ENCODE results near the gene MACF1. TPM values are rescaled to one million over a fixed set of nuclear protein-coding genes. Genes with fewer than 3 reads are reported as not detected.
A peak's percentile ranks its signal among the peaks of the same experiment; 100 is the strongest.
"Not testable (repeated sequence)": the region's sequence is repeated elsewhere in the genome, so short reads cannot be mapped to it uniquely, and the experiment has no call there.

MACF1 gene
- total RNA-seq, 1 experiment from 2014 or later, result 211 TPM

DNA sequence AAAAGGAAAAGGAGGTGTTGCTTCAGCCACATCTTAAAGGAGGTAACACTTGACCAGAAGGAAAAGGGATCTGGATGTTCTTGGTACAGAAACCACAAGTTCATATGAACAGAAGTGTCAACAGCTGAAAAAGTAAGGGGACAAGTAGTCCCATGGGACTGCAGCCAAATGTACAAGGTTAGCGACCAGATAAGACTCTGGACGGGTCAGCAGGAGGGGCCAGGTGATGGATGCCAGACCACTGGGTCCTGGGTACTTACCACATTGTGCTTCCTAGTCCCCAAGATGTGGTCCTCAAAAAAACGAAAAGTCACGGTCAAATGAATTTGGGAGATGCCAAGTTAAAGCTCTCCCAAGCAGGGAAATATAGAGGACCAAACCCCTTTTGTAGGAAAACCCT is 270.3 kb downstream of the MACF1 start:
- H3K9me3 ChIP-seq (replicated peaks), result no peaks in the 10 kb centered on the region
- DNase-seq (ENCODE audit: low read depth in 1 of 2, low spot score in 2 of 2), result no peak
- no peaks in the 10 kb centered on the region for H3K4me1 ChIP-seq (replicated peaks)
- no peak overlapping the region for H3K27ac ChIP-seq
- H3K4me3 ChIP-seq, result no peak overlapping the region
- H3K27me3 ChIP-seq (replicated peaks), result no peaks in the 10 kb centered on the region
- peaks cover 90% of the 10 kb centered on the region for H3K36me3 ChIP-seq

DNA sequence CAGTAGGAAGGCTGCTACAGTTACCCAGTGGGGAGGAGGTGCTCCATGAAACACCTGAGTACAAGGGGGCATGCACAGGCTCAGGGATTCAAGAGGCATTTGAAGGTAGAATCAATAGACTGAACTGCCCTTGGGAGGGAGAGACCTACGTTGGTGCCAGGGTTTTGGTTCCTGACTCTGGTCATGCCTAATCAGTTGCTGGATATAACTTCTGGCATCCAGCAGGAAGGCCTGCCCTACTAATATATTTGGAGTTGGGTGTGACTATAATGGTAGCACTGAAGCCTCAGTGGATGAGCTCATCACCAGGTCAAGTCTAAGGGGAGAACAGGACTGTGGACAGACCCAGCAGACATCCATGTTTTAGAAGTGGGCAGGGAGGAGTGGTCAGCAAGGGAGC is 271.1 kb downstream of the MACF1 start:
- not testable (repeated sequence) for H3K4me3 ChIP-seq; H3K9me3 ChIP-seq (replicated peaks); H3K27me3 ChIP-seq (replicated peaks); H3K27ac ChIP-seq; H3K4me1 ChIP-seq (replicated peaks); DNase-seq (ENCODE audit: low read depth in 1 of 2, low spot score in 2 of 2)
- peaks cover 88% of the 10 kb centered on the region for H3K36me3 ChIP-seq

DNA sequence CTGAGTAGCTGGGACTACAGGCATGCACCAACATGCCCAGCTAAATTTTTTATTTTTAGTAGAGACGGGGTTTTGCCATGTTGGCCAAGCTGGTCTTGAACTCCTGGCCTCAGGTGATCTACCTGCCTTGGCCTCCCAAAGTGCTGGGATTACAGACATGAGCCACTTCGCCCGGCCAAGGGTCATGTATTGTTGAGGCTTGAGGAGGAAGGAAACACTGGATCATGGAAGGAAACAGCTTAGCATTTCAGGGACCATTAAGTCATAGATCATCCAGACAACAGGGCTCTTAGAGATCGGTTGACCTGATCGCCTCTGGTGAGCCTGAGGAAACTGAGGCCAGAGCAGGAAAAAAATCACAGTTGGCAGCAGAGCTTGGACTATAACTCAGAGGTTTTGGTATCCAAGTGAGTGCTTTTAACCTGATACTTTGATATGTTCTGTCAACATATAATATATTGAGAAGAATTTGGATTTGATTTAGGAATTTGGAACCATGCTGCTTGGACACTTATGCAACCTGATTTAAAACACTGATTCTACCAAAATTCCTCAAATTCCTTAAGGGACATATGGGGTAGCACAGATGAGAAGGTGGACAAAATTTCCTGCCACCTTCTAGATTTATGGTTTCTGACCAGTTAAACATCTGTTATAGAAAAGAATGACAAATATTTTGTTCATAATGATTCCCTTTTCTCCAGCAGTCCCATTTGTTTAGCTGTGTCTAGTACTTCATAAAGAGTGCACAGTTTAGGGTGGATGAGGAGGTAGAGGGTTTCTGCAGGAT is 273.8 kb downstream of the MACF1 start:
- Histone ChIP-seq H3K9me3 (replicated peaks) (no peaks in the 10 kb centered on the region), H3K27ac (no peak overlapping the region), H3K36me3 (peaks cover 82% of the 10 kb centered on the region), H3K4me3 (no peak overlapping the region), H3K27me3 (replicated peaks) (no peaks in the 10 kb centered on the region), H3K4me1 (replicated peaks) (no peaks in the 10 kb centered on the region)
- DNase-seq (ENCODE audit: low read depth in 1 of 2, low spot score in 2 of 2), result no peak

DNA sequence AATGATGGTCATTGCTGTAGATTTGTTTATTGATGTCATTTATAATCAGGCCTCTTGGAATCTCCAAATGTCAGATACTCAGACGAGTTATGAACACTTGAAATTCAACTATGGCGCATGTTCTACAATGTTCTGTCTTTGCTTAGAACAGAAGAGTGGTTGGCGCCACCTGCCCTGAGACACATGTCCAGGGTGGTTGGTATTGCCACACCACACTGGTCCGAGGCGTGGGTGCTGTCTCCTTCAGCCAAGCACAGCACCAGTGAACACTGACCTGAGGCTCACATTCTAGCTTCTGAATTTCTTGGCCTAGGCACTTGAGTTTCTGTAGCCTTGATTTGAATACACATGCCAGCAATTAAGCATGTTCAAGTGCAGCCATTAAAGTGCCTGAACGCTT is 276.8 kb downstream of the MACF1 start:
- Histone ChIP-seq H3K4me3 (no peak overlapping the region), H3K36me3 (peaks cover 83% of the 10 kb centered on the region), H3K27ac (no peak overlapping the region), H3K9me3 (replicated peaks) (no peaks in the 10 kb centered on the region), H3K4me1 (replicated peaks) (no peaks in the 10 kb centered on the region), H3K27me3 (replicated peaks) (no peaks in the 10 kb centered on the region)
- DNase-seq (ENCODE audit: low read depth in 1 of 2, low spot score in 2 of 2), result no peak

DNA sequence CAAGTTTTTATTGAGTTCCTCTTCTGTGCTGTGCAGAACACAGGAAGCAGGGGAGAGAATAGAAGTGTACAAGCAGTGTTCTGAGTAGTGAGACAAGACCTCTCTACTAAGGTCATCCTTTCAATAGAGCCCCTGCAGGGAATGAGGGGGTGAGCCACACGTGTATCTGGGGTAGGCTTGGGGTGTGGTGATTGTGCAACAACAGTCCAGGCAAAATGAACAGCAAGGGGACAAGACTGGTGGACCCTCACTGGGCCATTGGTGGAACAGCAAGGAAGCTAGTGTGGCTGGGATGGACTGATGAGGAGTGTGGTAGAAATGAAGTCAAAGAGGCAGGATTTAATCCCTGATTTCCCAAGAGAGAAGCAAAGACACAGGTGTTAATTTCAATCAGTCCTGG is 278.8 kb downstream of the MACF1 start:
- DNase-seq (ENCODE audit: low read depth in 1 of 2, low spot score in 2 of 2), result no peak
- H3K27ac ChIP-seq, result no peak overlapping the region
- peaks cover 87% of the 10 kb centered on the region for H3K36me3 ChIP-seq
- no peaks in the 10 kb centered on the region for H3K9me3 ChIP-seq (replicated peaks)
- H3K4me1 ChIP-seq (replicated peaks), result no peaks in the 10 kb centered on the region
- H3K4me3 ChIP-seq, result no peak overlapping the region
- H3K27me3 ChIP-seq (replicated peaks), result no peaks in the 10 kb centered on the region

DNA sequence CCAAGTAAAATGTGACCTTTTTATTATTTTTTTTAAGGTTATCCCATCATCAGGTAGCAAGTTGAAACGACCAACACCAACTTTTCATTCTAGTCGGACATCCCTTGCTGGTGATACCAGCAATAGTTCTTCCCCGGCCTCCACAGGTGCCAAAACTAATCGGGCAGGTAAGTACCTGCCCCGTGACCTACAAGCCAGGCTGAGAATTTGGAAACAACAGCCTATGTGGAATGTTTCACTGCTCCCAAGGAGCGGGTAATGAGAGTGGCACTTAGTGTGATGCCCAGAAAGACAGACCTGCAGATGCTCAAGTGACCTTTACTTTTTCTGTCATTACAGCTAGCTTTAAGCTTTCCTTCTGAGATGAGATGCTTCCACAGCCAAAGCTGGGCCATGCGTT is 280.1 kb downstream of the MACF1 start:
- H3K36me3 ChIP-seq, result peaks cover 74% of the 10 kb centered on the region
- no peaks in the 10 kb centered on the region for H3K27me3 ChIP-seq (replicated peaks)
- no peaks in the 10 kb centered on the region for H3K4me1 ChIP-seq (replicated peaks)
- no peak overlapping the region for H3K4me3 ChIP-seq
- no peak overlapping the region for H3K27ac ChIP-seq
- no peak for DNase-seq (ENCODE audit: low read depth in 1 of 2, low spot score in 2 of 2)
- no peaks in the 10 kb centered on the region for H3K9me3 ChIP-seq (replicated peaks)

DNA sequence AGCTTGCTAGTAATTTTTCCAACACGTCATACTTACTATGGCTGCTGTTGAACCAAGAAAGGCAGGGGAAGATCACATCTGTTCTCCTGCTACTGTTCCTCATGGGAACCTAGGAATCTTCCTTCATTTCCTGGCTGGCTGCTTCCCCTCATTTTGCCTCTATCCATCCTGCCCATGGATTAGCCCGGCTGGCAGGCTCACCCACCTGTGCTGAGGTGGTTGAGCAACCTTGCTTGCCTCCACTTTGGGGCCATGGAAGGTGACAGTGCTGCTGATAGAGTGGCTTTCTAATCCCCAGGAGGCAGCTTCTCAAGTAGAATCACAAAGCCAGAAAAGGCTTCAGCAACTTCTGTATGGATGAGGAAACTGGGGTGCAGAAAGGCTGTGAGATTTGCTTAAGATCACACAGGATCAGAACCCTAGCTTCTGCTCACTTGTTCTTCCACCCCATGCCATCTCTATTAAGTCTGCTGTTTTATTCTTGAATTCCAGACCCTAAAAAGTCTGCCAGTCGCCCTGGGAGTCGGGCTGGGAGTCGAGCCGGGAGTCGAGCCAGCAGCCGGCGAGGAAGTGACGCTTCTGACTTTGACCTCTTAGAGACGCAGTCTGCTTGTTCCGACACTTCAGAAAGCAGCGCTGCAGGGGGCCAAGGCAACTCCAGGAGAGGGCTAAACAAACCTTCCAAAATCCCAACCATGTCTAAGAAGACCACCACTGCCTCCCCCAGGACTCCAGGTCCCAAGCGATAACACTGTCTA is 280.7 kb downstream of the MACF1 start:
- DNase-seq (ENCODE audit: low read depth in 1 of 2, low spot score in 2 of 2), result no peak
- no peaks in the 10 kb centered on the region for H3K9me3 ChIP-seq (replicated peaks)
- H3K27me3 ChIP-seq (replicated peaks), result no peaks in the 10 kb centered on the region
- no peaks in the 10 kb centered on the region for H3K4me1 ChIP-seq (replicated peaks)
- peaks cover 67% of the 10 kb centered on the region for H3K36me3 ChIP-seq
- no peak overlapping the region for H3K4me3 ChIP-seq
- H3K27ac ChIP-seq, result no peak overlapping the region

DNA sequence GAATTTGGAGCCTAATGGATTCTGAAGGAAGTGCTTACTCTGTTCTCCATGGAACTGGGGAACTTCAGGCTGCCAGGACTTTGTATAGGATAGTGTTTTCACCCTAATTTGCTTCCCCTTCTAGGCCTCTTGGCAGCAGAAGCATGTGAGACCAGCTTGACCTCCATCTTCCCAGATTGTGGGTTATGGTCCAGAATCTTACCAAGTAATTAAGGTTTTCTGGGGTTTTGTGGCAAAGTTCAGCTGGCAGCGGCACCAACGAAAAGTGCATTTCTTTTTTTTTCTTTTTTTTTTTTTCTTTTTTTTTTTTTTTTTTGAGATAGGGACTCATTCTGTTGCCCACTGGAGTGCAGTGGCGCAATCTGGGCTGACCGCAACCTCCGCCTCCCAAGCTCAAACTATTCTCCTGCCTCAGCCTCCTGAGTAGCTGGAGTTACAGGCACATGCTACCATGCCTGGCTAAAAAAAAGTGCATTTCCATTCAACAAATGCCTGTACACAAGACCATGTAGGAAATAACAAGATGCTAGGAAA is 283.6 kb downstream of the MACF1 start:
- Histone ChIP-seq H3K27me3 (replicated peaks) (peaks cover 11% of the 10 kb centered on the region), H3K4me1 (replicated peaks) (peaks cover 12% of the 10 kb centered on the region), H3K36me3 (peaks cover 47% of the 10 kb centered on the region), H3K4me3 (no peak overlapping the region), H3K9me3 (replicated peaks) (peaks cover 8% of the 10 kb centered on the region), H3K27ac (no peak overlapping the region)
- no peak for DNase-seq (ENCODE audit: low read depth in 1 of 2, low spot score in 2 of 2)

DNA sequence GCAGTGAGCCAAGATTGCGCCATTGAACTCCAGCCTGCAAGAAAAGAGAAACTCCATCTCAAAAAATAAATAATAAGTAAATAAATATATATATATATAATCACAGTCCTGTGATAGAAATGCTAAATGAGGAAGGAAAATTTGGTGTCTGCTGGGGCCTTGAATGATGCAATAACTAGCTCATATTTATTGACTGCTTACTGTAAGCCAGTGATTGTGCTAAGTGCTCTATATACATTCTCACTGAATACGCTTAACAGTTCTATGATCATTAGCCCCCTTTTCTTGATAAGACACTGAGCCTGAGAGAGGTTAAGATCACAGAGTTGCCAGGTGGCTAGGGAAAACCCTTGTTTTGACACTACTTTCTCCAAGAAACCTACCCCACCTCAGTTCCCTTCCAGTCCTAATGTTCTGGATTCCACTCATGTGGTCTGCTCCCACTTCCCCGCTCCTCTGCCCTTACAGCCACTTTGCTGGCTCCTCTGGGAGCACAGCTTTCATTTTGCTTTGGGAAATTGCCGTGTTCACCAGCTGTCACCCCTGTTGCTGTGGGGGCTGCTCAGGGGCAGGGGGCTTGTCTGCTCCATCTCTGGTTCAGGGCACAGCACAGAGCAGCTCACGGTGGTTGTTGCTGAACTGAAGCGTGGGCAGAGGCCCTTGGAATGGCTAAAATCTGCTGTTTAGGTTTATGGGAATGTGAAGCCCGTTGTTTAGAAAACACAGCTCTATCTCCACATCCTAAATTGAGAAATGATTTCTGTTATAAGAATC is 284.5 kb downstream of the MACF1 start:
- H3K27ac ChIP-seq, result no peak overlapping the region
- no peak overlapping the region for H3K4me3 ChIP-seq
- peaks cover 11% of the 10 kb centered on the region for H3K27me3 ChIP-seq (replicated peaks)
- H3K36me3 ChIP-seq, result peaks cover 38% of the 10 kb centered on the region
- DNase-seq (ENCODE audit: low read depth in 1 of 2, low spot score in 2 of 2), result no peak
- peaks cover 8% of the 10 kb centered on the region for H3K9me3 ChIP-seq (replicated peaks)
- peaks cover 12% of the 10 kb centered on the region for H3K4me1 ChIP-seq (replicated peaks)

DNA sequence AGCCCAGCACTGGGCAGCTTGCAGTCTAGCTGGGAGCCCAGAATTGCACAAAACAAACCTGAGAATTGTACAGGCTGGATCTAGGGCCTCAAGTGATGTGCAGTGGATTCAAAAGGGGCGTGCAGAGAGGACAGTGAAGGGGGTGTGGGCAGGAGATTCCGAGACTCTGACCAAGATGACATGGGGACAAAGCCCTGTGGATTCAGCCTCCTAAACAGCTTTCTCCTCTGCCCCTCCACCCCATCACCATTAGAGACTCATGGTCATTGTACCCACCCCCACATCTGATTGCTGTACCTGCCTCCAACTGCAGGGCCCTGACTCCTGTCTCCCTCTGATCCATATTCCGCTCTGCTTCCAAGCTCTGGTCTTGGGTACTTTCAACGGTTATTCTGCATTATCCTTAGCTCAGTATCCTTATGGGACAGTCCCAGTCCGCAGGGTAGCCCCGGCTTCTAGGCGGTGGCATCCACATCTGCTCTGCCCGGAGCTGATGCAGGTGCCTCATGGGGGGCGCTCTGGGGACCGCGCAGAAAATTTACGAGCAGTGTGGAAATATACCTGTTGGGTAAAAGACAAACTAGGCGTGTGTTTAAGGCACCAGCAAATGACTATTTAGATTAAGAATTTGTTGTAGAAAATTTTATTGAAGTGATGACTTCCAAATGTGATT is 285.2 kb downstream of the MACF1 start:
- H3K4me1 ChIP-seq (replicated peaks), result peaks cover 12% of the 10 kb centered on the region
- no peak overlapping the region for H3K27ac ChIP-seq
- H3K9me3 ChIP-seq (replicated peaks), result peaks cover 8% of the 10 kb centered on the region
- DNase-seq (ENCODE audit: low read depth in 1 of 2, low spot score in 2 of 2), result no peak
- peaks cover 33% of the 10 kb centered on the region for H3K36me3 ChIP-seq
- H3K4me3 ChIP-seq, result no peak overlapping the region
- peaks cover 11% of the 10 kb centered on the region for H3K27me3 ChIP-seq (replicated peaks)

DNA sequence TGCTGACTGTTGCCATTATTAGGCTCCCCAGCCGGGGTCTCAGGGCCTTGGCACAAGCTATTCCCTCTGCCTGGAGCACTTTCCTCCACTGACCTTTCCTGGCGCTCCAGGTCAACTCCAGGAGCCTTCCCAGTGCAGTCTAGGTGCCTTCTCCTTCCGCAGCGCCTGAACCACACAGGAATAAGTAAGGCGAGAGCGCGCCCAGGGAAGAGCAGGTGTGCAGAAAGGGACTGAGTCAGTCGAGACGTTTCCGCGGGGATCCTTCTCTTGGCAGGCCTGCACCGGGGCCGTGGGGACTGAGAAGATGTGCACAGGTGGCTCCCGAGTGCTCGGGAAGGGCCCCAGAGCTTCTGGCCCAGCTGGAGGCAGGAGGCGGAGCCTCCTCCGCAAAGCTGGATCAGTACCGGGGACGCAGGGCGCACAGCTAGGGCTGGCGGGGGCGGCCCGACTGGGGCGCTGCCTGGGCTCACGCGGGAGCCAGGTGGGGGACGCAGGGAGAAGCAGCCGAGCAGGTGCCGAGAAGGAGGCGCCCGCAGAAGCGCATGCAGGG is 286.2 kb downstream of the MACF1 start:
- Histone ChIP-seq H3K27ac (no peak overlapping the region), H3K4me1 (replicated peaks) (peaks cover 12% of the 10 kb centered on the region), H3K4me3 (peak overlapping the region; percentile 40), H3K9me3 (replicated peaks) (peaks cover 8% of the 10 kb centered on the region), H3K36me3 (peaks cover 23% of the 10 kb centered on the region), H3K27me3 (replicated peaks) (peaks cover 11% of the 10 kb centered on the region)
- no peak for DNase-seq (ENCODE audit: low read depth in 1 of 2, low spot score in 2 of 2)

DNA sequence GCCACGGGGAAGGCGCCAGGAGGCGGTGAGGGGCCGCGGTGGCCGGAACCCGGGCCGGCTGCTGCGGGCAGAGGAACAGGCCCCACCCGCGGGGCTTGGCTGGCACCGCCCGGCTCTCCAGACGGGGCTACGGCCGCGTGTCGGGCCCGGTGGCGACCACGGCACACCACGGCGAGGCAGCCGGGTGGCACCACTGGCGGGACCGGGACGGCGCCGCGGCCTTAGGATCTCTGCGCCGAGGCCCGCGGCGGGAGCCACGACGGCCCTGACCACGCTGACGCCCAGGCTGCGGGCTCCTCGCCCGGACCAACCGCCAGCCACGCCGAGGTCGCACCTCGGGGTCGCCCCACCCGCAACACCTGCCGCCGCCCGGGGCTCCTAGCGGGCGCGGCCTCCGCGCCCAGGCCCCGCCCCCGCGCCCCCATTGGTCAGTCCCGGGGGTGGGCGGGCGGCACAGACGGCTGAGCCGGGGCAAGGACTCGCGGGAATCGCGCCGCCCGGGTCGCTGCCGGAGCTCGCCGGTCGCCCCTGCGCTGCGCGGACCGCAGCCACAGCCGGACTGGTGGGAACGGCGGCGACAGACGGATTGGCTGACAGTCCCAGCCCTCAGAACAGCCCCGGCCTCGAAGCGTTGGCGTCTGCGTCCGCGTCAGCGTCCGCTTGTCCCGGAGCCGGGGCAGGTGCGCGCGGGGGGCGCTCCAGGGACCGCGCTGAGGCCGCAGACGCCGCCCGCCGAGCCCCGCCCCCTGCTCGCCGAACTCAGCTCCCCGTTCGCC is 286.8 kb downstream of the MACF1 start, which contains the start of gene BMP8A:
TSS of gene BMP8A (plus strand) at position 491 of the 776 bp plus-strand sequence. CDS start 356 bp downstream, outside the sequence.
- Histone ChIP-seq H3K4me1 (replicated peaks) (peaks cover 12% of the 10 kb centered on the region), H3K36me3 (peaks cover 16% of the 10 kb centered on the region), H3K4me3 (peak within 1 kb of the TSS; percentile 40), H3K27me3 (replicated peaks) (peaks cover 11% of the 10 kb centered on the region), H3K9me3 (replicated peaks) (peaks cover 8% of the 10 kb centered on the region), H3K27ac (no peak within 1 kb of the TSS)
- peak in 1 of 2 experiments; percentile 40 for DNase-seq (ENCODE audit: low read depth in 1 of 2, low spot score in 2 of 2)
